Tibial nerve (tissue), 4 donors: ENCODE measurements around the gene GFPT2. TPM values are rescaled to one million over a fixed set of nuclear protein-coding genes. Genes with fewer than 3 reads are reported as not detected.
A peak's percentile ranks its signal among the peaks of the same experiment; 100 is the strongest.

ENCODE experiments used
- DNase-seq, 2 donors: peaks; one replicate each; pipeline ENCODE4 v3.0.0-alpha.2; 2019; ENCODE audit warnings: low spot score in 2 of 2
- H3K27ac ChIP-seq, 4 donors: fragments of 200-600 bp; sonication (generic) in 3 of 4; one replicate each; pipeline ENCODE4 v1.5.1; 2017 to 2019; ENCODE audit warnings: mild to moderate bottlenecking in 1 of 4
- H3K27me3 ChIP-seq, 2 donors: fragments of 200-600 bp; sonication (generic) in 1 of 2; one replicate each; pipeline versions ENCODE4 v1.5.1 to v1.6.0; 2017 to 2019
- H3K36me3 ChIP-seq, 3 donors: fragments of 200-600 bp; sonication (generic); one replicate each; pipeline ENCODE4 v1.5.1; 2018 to 2019
- H3K4me1 ChIP-seq, 4 donors: fragments of 200-600 bp; sonication (generic) in 3 of 4; one replicate each; pipeline ENCODE4 v1.5.1; 2017 to 2019
- H3K4me3 ChIP-seq, 4 donors: fragments of 200-600 bp; sonication (generic) in 3 of 4; one replicate each; pipeline ENCODE4 v1.5.1; 2017 to 2019; ENCODE audit warnings: mild to moderate bottlenecking in 1 of 4, moderate library complexity in 1 of 4
- H3K9me3 ChIP-seq, 4 donors: fragments of 200-600 bp; sonication (generic) in 3 of 4; one replicate each; pipeline ENCODE4 v1.5.1; 2017 to 2019
- CTCF ChIP-seq, 5 experiments: fragments of 200-600 bp in 3 of 5; fragments of 450-650 bp in 2 of 5; sonication (generic) in 3 of 5; IDR thresholded peaks; one replicate each; pipeline ENCODE4 v1.5.1; 2016 to 2019; ENCODE audit warnings: antibody characterized with exemption in 5 of 5, mild to moderate bottlenecking in 3 of 5, moderate library complexity in 2 of 5
- EP300 ChIP-seq, 2 donors: sonication (generic); formaldehyde crosslinking; IDR thresholded peaks; one replicate each; pipeline ENCODE4 v1.6.1; 2017; ENCODE audit warnings: antibody characterized with exemption in 2 of 2, mild to moderate bottlenecking in 1 of 2
- POLR2A ChIP-seq, 2 donors: fragments of 450-650 bp; IDR thresholded peaks; one replicate each; pipeline ENCODE4 v1.6.1; 2017; ENCODE audit warnings: antibody characterized with exemption in 2 of 2, mild to moderate bottlenecking in 2 of 2, moderate library complexity in 2 of 2
- WGBS, 2 donors: methylation state at CpG; one replicate each; pipeline ENCODE4 v1.1.5; 2018; 5-methylcytosine and 5-hydroxymethylcytosine counted together
- total RNA-seq, 4 donors: library from RNA; depleted of rRNA; stranded (reverse); fragments of >200 nt; gene quantifications; one replicate each; pipeline ENCODE4 v1.1.0, GENCODE V29; 2016

GFPT2 gene
- total RNA-seq, 4 donors from 2014 or later = 36.1 to 64.5 (median 49.2) TPM

GRCh38 chr5:180343110-180343830 is 9.9 kb downstream of the GFPT2 start:
- no peak for TF ChIP-seq POLR2A (IDR thresholded peaks at IDR 0.05)
- TF ChIP-seq CTCF (IDR thresholded peaks at IDR 0.05) = no peak
- TF ChIP-seq EP300 (IDR thresholded peaks at IDR 0.05) = peak in 1 of 2 donors; percentile 17
- DNase-seq = no peak
- Histone ChIP-seq H3K4me1 (peaks cover 0 to 42% (median 3%) of the 10 kb centered on the region in 4 donors), H3K4me3 (no peak overlapping the region), H3K27me3 (no peaks in the 10 kb centered on the region), H3K9me3 (no peaks in the 10 kb centered on the region), H3K27ac (peak overlapping the region in 1 of 4 donors; percentile 29), H3K36me3 (peaks cover 0 to 7% (median 0%) of the 10 kb centered on the region in 3 donors)
- WGBS, 2 donors = 42 to 51% methylated on average over 18 to 19 of the region's 19 CpGs

- H3K4me1 ChIP-seq = peaks cover 0 to 32% (median 3%) of the 10 kb centered on the region in 4 donors
- DNase-seq = no peak
- H3K9me3 ChIP-seq = no peaks in the 10 kb centered on the region
- 91 to 93% methylated on average over 8 of the region's 8 CpGs for WGBS, 2 donors
- no peak overlapping the region for H3K27ac ChIP-seq
- no peaks in the 10 kb centered on the region for H3K27me3 ChIP-seq
- TF ChIP-seq CTCF (IDR thresholded peaks at IDR 0.05) (no peak), EP300 (IDR thresholded peaks at IDR 0.05) (no peak), POLR2A (IDR thresholded peaks at IDR 0.05) (no peak)
- no peak overlapping the region for H3K4me3 ChIP-seq
- H3K36me3 ChIP-seq = peaks cover 0 to 24% (median 0%) of the 10 kb centered on the region in 3 donors
These were observed 11.5 kb downstream of the GFPT2 start for GRCh38 chr5:180341595-180341994.

GRCh38 chr5:180340856-180341255 is 12.3 kb downstream of the GFPT2 start:
- H3K4me1 ChIP-seq = peaks cover 0 to 32% (median 3%) of the 10 kb centered on the region in 4 donors
- 63 to 64% methylated on average over 8 to 9 of the region's 9 CpGs for WGBS, 2 donors

GRCh38 chr5:180339583-180340183 is 13.5 kb downstream of the GFPT2 start:
- 82 to 91% methylated on average over 7 of the region's 7 CpGs for WGBS, 2 donors
- Histone ChIP-seq H3K4me1 (peaks cover 0 to 32% (median 3%) of the 10 kb centered on the region in 4 donors), H3K4me3 (no peak overlapping the region), H3K27me3 (no peaks in the 10 kb centered on the region), H3K36me3 (peaks cover 0 to 43% (median 0%) of the 10 kb centered on the region in 3 donors), H3K27ac (no peak overlapping the region), H3K9me3 (no peaks in the 10 kb centered on the region)
- no peak for DNase-seq
- TF ChIP-seq POLR2A (IDR thresholded peaks at IDR 0.05) = no peak
- TF ChIP-seq EP300 (IDR thresholded peaks at IDR 0.05) = no peak
- no peak for TF ChIP-seq CTCF (IDR thresholded peaks at IDR 0.05)

More at GRCh38 chr5:180340856-180341255, 12.3 kb downstream of the GFPT2 start:
- H3K9me3 ChIP-seq = no peaks in the 10 kb centered on the region
- no peak for DNase-seq
- H3K36me3 ChIP-seq = peaks cover 0 to 31% (median 0%) of the 10 kb centered on the region in 3 donors
- TF ChIP-seq CTCF (IDR thresholded peaks at IDR 0.05) (no peak), POLR2A (IDR thresholded peaks at IDR 0.05) (no peak), EP300 (IDR thresholded peaks at IDR 0.05) (no peak)
- no peak overlapping the region for H3K4me3 ChIP-seq
- H3K27me3 ChIP-seq = no peaks in the 10 kb centered on the region
- H3K27ac ChIP-seq = peak overlapping the region in 1 of 4 donors; percentile 20
